Neural cell (in vitro differentiated cells): Measurements from ENCODE around the gene STPG4. TPM values are rescaled to one million over a fixed set of nuclear protein-coding genes. Genes with fewer than 3 reads are reported as not detected.

Experiments used
- H2AFZ ChIP-seq: fragments of 200-600, 300-800 bp; sonication (generic), shearing (Covaris generic); 2 replicates; pipeline ENCODE4 v1.6.0; 2014; ENCODE audit warnings: low read depth, mild to moderate bottlenecking, antibody characterized with exemption, low read length, moderate library complexity
- H3F3A ChIP-seq: fragments of 200-600 bp; shearing (Covaris generic); 2 replicates; pipeline ENCODE4 v1.6.1; 2016; ENCODE audit warnings: mild to moderate bottlenecking, moderate library complexity, mixed read lengths, antibody characterized with exemption, low read length; ENCODE audit not compliant: insufficient read depth, poor library complexity, severe bottlenecking
- H3K27ac ChIP-seq: fragments of 200-600, 300-800 bp; sonication (generic), shearing (Covaris generic); 2 replicates; pipeline ENCODE4 v1.5.1; 2014; ENCODE audit warnings: mild to moderate bottlenecking, low read length, moderate library complexity
- H3K27me3 ChIP-seq: fragments of 300-800, 200-600 bp; sonication (generic), shearing (Covaris generic); 2 replicates; pipeline ENCODE4 v1.6.0; 2014; ENCODE audit warnings: mild to moderate bottlenecking, low read depth, low read length, moderate library complexity; ENCODE audit not compliant: insufficient read depth
- H3K36me3 ChIP-seq: fragments of 300-800, 200-600 bp; sonication (generic), shearing (Covaris generic); 2 replicates; pipeline ENCODE4 v1.5.1; 2014; ENCODE audit warnings: mild to moderate bottlenecking, antibody characterized with exemption, low read length, moderate library complexity; ENCODE audit not compliant: insufficient read depth
- H3K4me2 ChIP-seq: fragments of 300-800, 200-600 bp; sonication (generic), shearing (Covaris generic); 2 replicates; pipeline ENCODE4 v1.6.0; 2014; ENCODE audit warnings: mild to moderate bottlenecking, low read length
- H3K4me3 ChIP-seq: fragments of 300-800, 200-600 bp; sonication (generic), shearing (Covaris generic); 2 replicates; pipeline ENCODE4 v1.5.1; 2014; ENCODE audit warnings: mild to moderate bottlenecking, low read length, moderate library complexity
- H3K79me2 ChIP-seq: fragments of 200-600 bp; shearing (Covaris generic); replicated peaks from 2 replicates; pipeline ENCODE4 v1.6.0; 2014; ENCODE audit warnings: mild to moderate bottlenecking, low read length, moderate library complexity; ENCODE audit not compliant: insufficient read depth
- H3K9ac ChIP-seq: fragments of 300-800, 200-600 bp; sonication (generic), shearing (Covaris generic); 2 replicates; pipeline ENCODE4 v1.6.1; 2016; ENCODE audit warnings: mild to moderate bottlenecking, low read length, mixed read lengths
- H3K9me2 ChIP-seq: fragments of 200-600 bp; shearing (Covaris generic); 2 replicates; pipeline ENCODE4 v1.6.1; 2016; ENCODE audit warnings: mild to moderate bottlenecking, low read length, mixed read lengths; ENCODE audit not compliant: insufficient read depth
- H3K9me3 ChIP-seq: fragments of 200-600, 300-800 bp; sonication (generic), shearing (Covaris generic); 2 replicates; pipeline ENCODE4 v1.6.1; 2016; ENCODE audit warnings: mild to moderate bottlenecking, mixed run types, low read length, moderate library complexity, mixed read lengths
- H4K20me1 ChIP-seq: fragments of 200-600 bp; shearing (Covaris generic); 2 replicates; pipeline ENCODE4 v1.6.1; 2016; ENCODE audit warnings: mild to moderate bottlenecking, mixed run types; ENCODE audit not compliant: insufficient read depth
- EP300 ChIP-seq: fragments of 450-650 bp; conservative IDR thresholded peaks from 2 replicates; pipeline ENCODE4 v1.6.1; 2014; ENCODE audit warnings: antibody characterized with exemption, mild to moderate bottlenecking, moderate library complexity; ENCODE audit not compliant: poor library complexity, severe bottlenecking
- EZH2 ChIP-seq: fragments of 200-600, 300-800 bp; shearing (Covaris generic), sonication (generic); IDR thresholded peaks from 2 replicates; pipeline ENCODE4 v1.6.1; 2014; ENCODE audit warnings: antibody characterized with exemption, low read length, borderline replicate concordance, mild to moderate bottlenecking; ENCODE audit not compliant: insufficient read depth, poor library complexity, severe bottlenecking
- MXI1 ChIP-seq: fragments of 450-650 bp; conservative IDR thresholded peaks from 2 replicates; pipeline ENCODE4 v1.6.1; 2014; ENCODE audit warnings: antibody characterized with exemption, mild to moderate bottlenecking; ENCODE audit not compliant: poor library complexity, severe bottlenecking
- POLR2AphosphoS5 ChIP-seq: IDR thresholded peaks from 2 replicates; pipeline ENCODE4 v1.6.1; 2012
- RAD21 ChIP-seq: fragments of 450-650 bp; conservative IDR thresholded peaks from 2 replicates; pipeline ENCODE4 v1.6.1; 2014; ENCODE audit warnings: antibody characterized with exemption, mild to moderate bottlenecking, moderate library complexity
- SMC3 ChIP-seq: fragments of 450-650 bp; conservative IDR thresholded peaks from 2 replicates; pipeline ENCODE4 v1.6.1; 2014; ENCODE audit warnings: antibody characterized with exemption, mild to moderate bottlenecking, moderate library complexity; ENCODE audit not compliant: poor library complexity
- TAF1 ChIP-seq: IDR thresholded peaks from 2 replicates; pipeline ENCODE4 v1.6.1; 2012; ENCODE audit warnings: low read depth
- polyA plus RNA-seq: library from polyadenylated mRNA; depleted of rRNA; stranded (reverse); fragments of >200 nt; gene quantifications from 2 replicates; pipeline ENCODE4 v1.2.3, GENCODE V29; 2014
- TF ChIP-seq, protein P1 (sequence below): IDR thresholded peaks from 2 replicates; pipeline ENCODE4 v1.6.1; 2012; ENCODE audit warnings: borderline replicate concordance
- TF ChIP-seq, protein P2 (sequence below): fragments of 450-650 bp; IDR thresholded peaks from 2 replicates; pipeline ENCODE4 v1.5.1; 2014; ENCODE audit warnings: antibody characterized with exemption, mild to moderate bottlenecking, moderate library complexity; ENCODE audit not compliant: poor library complexity, severe bottlenecking

STPG4 gene
- polyA plus RNA-seq, 1 donor from 2014 or later, result not detected

DNA sequence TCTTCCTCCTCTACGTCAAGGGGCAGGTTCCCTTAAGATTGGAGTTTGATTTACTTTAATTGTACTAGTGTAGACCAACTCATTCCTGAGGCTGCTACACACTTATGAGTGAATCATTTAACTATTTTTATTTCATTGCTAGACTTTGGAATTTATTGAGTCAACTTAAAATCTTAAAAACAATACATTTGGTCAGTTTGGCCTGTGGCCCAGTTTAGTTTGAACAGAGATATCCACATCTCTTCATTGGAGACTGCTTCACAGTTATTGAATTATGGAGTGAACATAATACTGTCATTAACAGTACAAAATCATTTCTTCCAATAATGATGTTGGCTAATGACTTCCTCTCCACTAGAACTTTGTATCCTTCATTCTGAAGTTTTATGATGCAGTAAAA lies 34.5 kb upstream of the STPG4 start:
- no peak overlapping the region for H2AFZ ChIP-seq
- H4K20me1 ChIP-seq, result no peaks in the 10 kb centered on the region
- no peaks in the 10 kb centered on the region for H3K27me3 ChIP-seq
- H3K79me2 ChIP-seq, result no peaks in the 10 kb centered on the region
- H3K9me3 ChIP-seq, result no peaks in the 10 kb centered on the region
- H3K36me3 ChIP-seq, result no peaks in the 10 kb centered on the region
- H3K9ac ChIP-seq, result no peak overlapping the region
- TF ChIP-seq RAD21 (no peak), EP300 (no peak), MXI1 (no peak), POLR2AphosphoS5 (no peak), TAF1 (no peak), EZH2 (no peak), SMC3 (no peak)
- TF ChIP-seq, protein P1, sequence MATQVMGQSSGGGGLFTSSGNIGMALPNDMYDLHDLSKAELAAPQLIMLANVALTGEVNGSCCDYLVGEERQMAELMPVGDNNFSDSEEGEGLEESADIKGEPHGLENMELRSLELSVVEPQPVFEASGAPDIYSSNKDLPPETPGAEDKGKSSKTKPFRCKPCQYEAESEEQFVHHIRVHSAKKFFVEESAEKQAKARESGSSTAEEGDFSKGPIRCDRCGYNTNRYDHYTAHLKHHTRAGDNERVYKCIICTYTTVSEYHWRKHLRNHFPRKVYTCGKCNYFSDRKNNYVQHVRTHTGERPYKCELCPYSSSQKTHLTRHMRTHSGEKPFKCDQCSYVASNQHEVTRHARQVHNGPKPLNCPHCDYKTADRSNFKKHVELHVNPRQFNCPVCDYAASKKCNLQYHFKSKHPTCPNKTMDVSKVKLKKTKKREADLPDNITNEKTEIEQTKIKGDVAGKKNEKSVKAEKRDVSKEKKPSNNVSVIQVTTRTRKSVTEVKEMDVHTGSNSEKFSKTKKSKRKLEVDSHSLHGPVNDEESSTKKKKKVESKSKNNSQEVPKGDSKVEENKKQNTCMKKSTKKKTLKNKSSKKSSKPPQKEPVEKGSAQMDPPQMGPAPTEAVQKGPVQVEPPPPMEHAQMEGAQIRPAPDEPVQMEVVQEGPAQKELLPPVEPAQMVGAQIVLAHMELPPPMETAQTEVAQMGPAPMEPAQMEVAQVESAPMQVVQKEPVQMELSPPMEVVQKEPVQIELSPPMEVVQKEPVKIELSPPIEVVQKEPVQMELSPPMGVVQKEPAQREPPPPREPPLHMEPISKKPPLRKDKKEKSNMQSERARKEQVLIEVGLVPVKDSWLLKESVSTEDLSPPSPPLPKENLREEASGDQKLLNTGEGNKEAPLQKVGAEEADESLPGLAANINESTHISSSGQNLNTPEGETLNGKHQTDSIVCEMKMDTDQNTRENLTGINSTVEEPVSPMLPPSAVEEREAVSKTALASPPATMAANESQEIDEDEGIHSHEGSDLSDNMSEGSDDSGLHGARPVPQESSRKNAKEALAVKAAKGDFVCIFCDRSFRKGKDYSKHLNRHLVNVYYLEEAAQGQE, result no peak
- TF ChIP-seq, protein P2, sequence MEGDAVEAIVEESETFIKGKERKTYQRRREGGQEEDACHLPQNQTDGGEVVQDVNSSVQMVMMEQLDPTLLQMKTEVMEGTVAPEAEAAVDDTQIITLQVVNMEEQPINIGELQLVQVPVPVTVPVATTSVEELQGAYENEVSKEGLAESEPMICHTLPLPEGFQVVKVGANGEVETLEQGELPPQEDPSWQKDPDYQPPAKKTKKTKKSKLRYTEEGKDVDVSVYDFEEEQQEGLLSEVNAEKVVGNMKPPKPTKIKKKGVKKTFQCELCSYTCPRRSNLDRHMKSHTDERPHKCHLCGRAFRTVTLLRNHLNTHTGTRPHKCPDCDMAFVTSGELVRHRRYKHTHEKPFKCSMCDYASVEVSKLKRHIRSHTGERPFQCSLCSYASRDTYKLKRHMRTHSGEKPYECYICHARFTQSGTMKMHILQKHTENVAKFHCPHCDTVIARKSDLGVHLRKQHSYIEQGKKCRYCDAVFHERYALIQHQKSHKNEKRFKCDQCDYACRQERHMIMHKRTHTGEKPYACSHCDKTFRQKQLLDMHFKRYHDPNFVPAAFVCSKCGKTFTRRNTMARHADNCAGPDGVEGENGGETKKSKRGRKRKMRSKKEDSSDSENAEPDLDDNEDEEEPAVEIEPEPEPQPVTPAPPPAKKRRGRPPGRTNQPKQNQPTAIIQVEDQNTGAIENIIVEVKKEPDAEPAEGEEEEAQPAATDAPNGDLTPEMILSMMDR, result no peak
- H3K9me2 ChIP-seq, result no peaks in the 10 kb centered on the region
- no peak overlapping the region for H3K4me3 ChIP-seq
- no peak overlapping the region for H3K4me2 ChIP-seq
- H3F3A ChIP-seq, result peaks cover 4% of the 10 kb centered on the region
- no peak overlapping the region for H3K27ac ChIP-seq

DNA sequence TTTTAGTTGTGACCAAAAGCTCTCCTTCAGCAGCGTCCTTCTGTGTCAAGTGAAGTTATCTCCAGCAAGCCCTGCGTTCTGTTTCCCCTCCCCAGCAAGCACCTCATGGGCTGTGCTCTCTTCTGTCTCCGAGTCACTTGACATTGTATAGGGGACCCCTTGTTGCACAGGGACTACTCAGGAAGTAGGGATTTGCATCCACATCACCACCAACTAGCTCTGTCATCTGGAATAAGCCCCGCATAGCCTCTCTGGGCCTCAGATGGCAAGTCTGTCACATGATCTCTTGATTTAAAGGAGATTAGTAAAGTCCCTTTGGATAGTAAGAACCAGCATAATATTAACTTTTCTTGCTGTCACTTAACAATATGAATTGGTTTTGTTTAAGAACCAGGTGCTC lies 32.0 kb upstream of the STPG4 start:
- H3K79me2 ChIP-seq, result no peaks in the 10 kb centered on the region
- no peaks in the 10 kb centered on the region for H3K36me3 ChIP-seq
- H3K9me3 ChIP-seq, result no peaks in the 10 kb centered on the region
- TF ChIP-seq, protein P1, result no peak
- no peak for TF ChIP-seq SMC3
- no peak for TF ChIP-seq RAD21
- TF ChIP-seq EP300, result no peak
- no peak for TF ChIP-seq POLR2AphosphoS5
- no peak for TF ChIP-seq EZH2
- TF ChIP-seq, protein P2, result no peak
- TF ChIP-seq MXI1, result no peak
- no peak for TF ChIP-seq TAF1
- H3K9ac ChIP-seq, result no peak overlapping the region
- H4K20me1 ChIP-seq, result no peaks in the 10 kb centered on the region
- H2AFZ ChIP-seq, result no peak overlapping the region
- H3F3A ChIP-seq, result no peaks in the 10 kb centered on the region
- no peak overlapping the region for H3K4me2 ChIP-seq
- H3K4me3 ChIP-seq, result no peak overlapping the region
- no peaks in the 10 kb centered on the region for H3K9me2 ChIP-seq
- H3K27ac ChIP-seq, result no peak overlapping the region
- H3K27me3 ChIP-seq, result no peaks in the 10 kb centered on the region
